Measurements from ENCODE around the gene C11orf42.

Gene C11orf42

GRCh38 chr11:6205366-6205765 lies at the start of gene C11orf42:
Gene C11orf42 (plus strand): TSS chr11:6205557. CDS start chr11:6205616, 59 bp downstream.
- no peak within 1 kb of the TSS for H3K4me3 ChIP-seq (replicated peaks; ENCODE audit: low read depth, low read length)
- DNase-seq (ENCODE audit: extremely low read depth, low read depth), result no peak
- no peak for TF ChIP-seq CTCF (IDR thresholded peaks at IDR 0.05; ENCODE audit: low read depth, low read length, missing control alignments)

GRCh38 chr11:6156628-6157359 lies 48.6 kb upstream of the C11orf42 start:
- no peak overlapping the region for H3K4me3 ChIP-seq (replicated peaks; ENCODE audit: low read depth, low read length)
- no peak for DNase-seq (ENCODE audit: extremely low read depth, low read depth)
- no peak for TF ChIP-seq CTCF (IDR thresholded peaks at IDR 0.05; ENCODE audit: low read depth, low read length, missing control alignments)

GRCh38 chr11:6170226-6170625 lies 35.1 kb upstream of the C11orf42 start, which contains the start of gene OR52B2:
Gene OR52B2 (minus strand): TSS chr11:6170326. CDS start chr11:6170326, 0 bp downstream.
- TF ChIP-seq CTCF (IDR thresholded peaks at IDR 0.05; ENCODE audit: low read depth, low read length, missing control alignments), result no peak
- DNase-seq (ENCODE audit: extremely low read depth, low read depth), result no peak
- H3K4me3 ChIP-seq (replicated peaks; ENCODE audit: low read depth, low read length), result no peak within 1 kb of the TSS

- DNase-seq (ENCODE audit: extremely low read depth, low read depth), result no peak
- no peak for TF ChIP-seq CTCF (IDR thresholded peaks at IDR 0.05; ENCODE audit: low read depth, low read length, missing control alignments)
These were observed 29.9 kb upstream of the C11orf42 start for GRCh38 chr11:6175440-6175839.

GRCh38 chr11:6191742-6192141 lies 13.6 kb upstream of the C11orf42 start:
- H3K4me3 ChIP-seq (replicated peaks; ENCODE audit: low read depth, low read length), result no peak overlapping the region
- DNase-seq (ENCODE audit: extremely low read depth, low read depth), result no peak
- TF ChIP-seq CTCF (IDR thresholded peaks at IDR 0.05; ENCODE audit: low read depth, low read length, missing control alignments), result no peak

More at GRCh38 chr11:6175440-6175839, 29.9 kb upstream of the C11orf42 start:
- no peak overlapping the region for H3K4me3 ChIP-seq (replicated peaks; ENCODE audit: low read depth, low read length)

GRCh38 chr11:6194065-6194581 lies 11.2 kb upstream of the C11orf42 start:
- DNase-seq (ENCODE audit: extremely low read depth, low read depth), result no peak
- TF ChIP-seq CTCF (IDR thresholded peaks at IDR 0.05; ENCODE audit: low read depth, low read length, missing control alignments), result no peak
- no peak overlapping the region for H3K4me3 ChIP-seq (replicated peaks; ENCODE audit: low read depth, low read length)
